MM.1S (cell line): Measurements from ENCODE around the gene ACKR3.

Experiments
- DNase-seq: peaks from one replicate; pipeline ENCODE4 v3.0.0-alpha.2; 2015
- H2AFZ ChIP-seq: fragments of 300-600 bp; sonication (generic); 2 replicates; pipeline ENCODE4 v1.6.0; 2016; ENCODE audit warnings: antibody characterized with exemption, low read length
- H3F3A ChIP-seq: fragments of 300-600 bp; sonication (generic); 2 replicates; pipeline ENCODE4 v1.6.1; 2016; ENCODE audit warnings: mild to moderate bottlenecking, antibody characterized with exemption, low read length, moderate library complexity, mixed read lengths; ENCODE audit not compliant: insufficient read depth
- H3K27ac ChIP-seq: fragments of 300-600 bp; sonication (generic); 2 replicates; pipeline ENCODE4 v1.5.1; 2016; ENCODE audit warnings: mild to moderate bottlenecking, low read length
- H3K27me3 ChIP-seq: fragments of 300-600 bp; sonication (generic); replicated peaks from 2 replicates; pipeline ENCODE4 v1.6.0; 2016; ENCODE audit warnings: low read length; ENCODE audit not compliant: insufficient read depth
- H3K36me3 ChIP-seq: fragments of 300-600 bp; sonication (generic); replicated peaks from 2 replicates; pipeline ENCODE4 v1.6.1; 2016; ENCODE audit warnings: mild to moderate bottlenecking, low read length, mixed read lengths; ENCODE audit not compliant: insufficient read depth
- H3K4me1 ChIP-seq: fragments of 300-600 bp; sonication (generic); 2 replicates; pipeline ENCODE4 v1.6.1; 2016; ENCODE audit warnings: low read length, mixed read lengths
- H3K4me2 ChIP-seq: fragments of 300-600 bp; sonication (generic); 2 replicates; pipeline ENCODE4 v1.6.0; 2016; ENCODE audit warnings: low read depth, low read length
- H3K4me3 ChIP-seq: fragments of 300-600 bp; sonication (generic); 2 replicates; pipeline ENCODE4 v1.5.1; 2016; ENCODE audit warnings: low read length, mixed read lengths
- H3K79me2 ChIP-seq: fragments of 300-600 bp; sonication (generic); 2 replicates; pipeline ENCODE4 v1.6.1; 2016; ENCODE audit warnings: mixed run types, low read length, mixed read lengths
- H3K9ac ChIP-seq: fragments of 300-600 bp; sonication (generic); 2 replicates; pipeline ENCODE4 v1.6.1; 2016; ENCODE audit warnings: low read length, mixed read lengths
- H3K9me2 ChIP-seq: fragments of 300-600 bp; sonication (generic); replicated peaks from 2 replicates; pipeline ENCODE4 v1.6.1; 2016; ENCODE audit warnings: mild to moderate bottlenecking, low read length, mixed read lengths; ENCODE audit not compliant: insufficient read depth
- H3K9me3 ChIP-seq: fragments of 300-600 bp; sonication (generic); replicated peaks from 2 replicates; pipeline ENCODE4 v1.6.1; 2016; ENCODE audit warnings: mild to moderate bottlenecking, low read length, mixed read lengths; ENCODE audit not compliant: insufficient read depth
- H4K20me1 ChIP-seq: fragments of 300-600 bp; sonication (generic); 2 replicates; pipeline ENCODE4 v1.6.1; 2016; ENCODE audit warnings: mild to moderate bottlenecking, low read length, moderate library complexity, mixed read lengths; ENCODE audit not compliant: insufficient read depth
- EZH2 ChIP-seq: fragments of 300-600 bp; sonication (generic); optimal IDR thresholded peaks from 2 replicates; pipeline ENCODE3; 2017; ENCODE audit warnings: low read depth, mild to moderate bottlenecking, antibody characterized with exemption, low read length, mixed read lengths
- EZH2phosphoT487 ChIP-seq: fragments of 300-600 bp; sonication (generic); IDR thresholded peaks from 2 replicates; pipeline ENCODE4 v1.6.1; 2018; ENCODE audit warnings: antibody characterized with exemption, low read length
- TF ChIP-seq, protein P1 (sequence below): fragments of 300-600 bp; sonication (generic); IDR thresholded peaks from 2 replicates; pipeline ENCODE4 v1.5.1; 2016; ENCODE audit warnings: antibody characterized with exemption, low read length, mixed read lengths

ACKR3 gene

DNA sequence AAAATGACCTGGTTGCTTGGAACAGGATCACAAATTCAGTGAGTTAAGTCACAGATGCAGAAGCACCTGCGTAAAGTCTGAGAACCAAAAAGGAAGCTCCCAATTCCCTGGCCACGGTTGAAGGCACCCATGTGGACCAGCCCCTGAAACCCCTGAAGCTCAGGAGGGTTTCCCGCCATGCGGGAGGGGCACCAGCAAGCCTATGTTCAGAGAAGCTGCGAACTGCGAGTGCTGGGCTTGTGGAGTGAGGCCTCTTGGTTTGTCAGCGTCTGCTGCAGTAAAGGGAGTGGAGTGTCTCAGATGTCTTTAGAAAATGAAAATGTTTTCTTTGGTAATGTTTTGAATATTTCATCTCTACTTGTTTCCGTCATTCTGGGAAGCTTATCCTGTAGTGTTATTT lies 16.1 kb upstream of the ACKR3 start:
- Histone ChIP-seq H2AFZ (no peak overlapping the region), H3K27me3 (no peaks in the 10 kb centered on the region), H3K36me3 (no peaks in the 10 kb centered on the region), H3F3A (no peaks in the 10 kb centered on the region; the same call in 1 of the 2 replicates), H3K9me2 (no peaks in the 10 kb centered on the region), H3K4me1 (peaks cover 18% of the 10 kb centered on the region; the same call in 1 of the 2 replicates), H3K9ac (no peak overlapping the region), H3K4me3 (no peak overlapping the region), H3K9me3 (no peaks in the 10 kb centered on the region), H3K4me2 (no peak overlapping the region), H4K20me1 (no peaks in the 10 kb centered on the region), H3K79me2 (no peaks in the 10 kb centered on the region), H3K27ac (no peak overlapping the region)
- no peak for DNase-seq
- TF ChIP-seq, protein P1, sequence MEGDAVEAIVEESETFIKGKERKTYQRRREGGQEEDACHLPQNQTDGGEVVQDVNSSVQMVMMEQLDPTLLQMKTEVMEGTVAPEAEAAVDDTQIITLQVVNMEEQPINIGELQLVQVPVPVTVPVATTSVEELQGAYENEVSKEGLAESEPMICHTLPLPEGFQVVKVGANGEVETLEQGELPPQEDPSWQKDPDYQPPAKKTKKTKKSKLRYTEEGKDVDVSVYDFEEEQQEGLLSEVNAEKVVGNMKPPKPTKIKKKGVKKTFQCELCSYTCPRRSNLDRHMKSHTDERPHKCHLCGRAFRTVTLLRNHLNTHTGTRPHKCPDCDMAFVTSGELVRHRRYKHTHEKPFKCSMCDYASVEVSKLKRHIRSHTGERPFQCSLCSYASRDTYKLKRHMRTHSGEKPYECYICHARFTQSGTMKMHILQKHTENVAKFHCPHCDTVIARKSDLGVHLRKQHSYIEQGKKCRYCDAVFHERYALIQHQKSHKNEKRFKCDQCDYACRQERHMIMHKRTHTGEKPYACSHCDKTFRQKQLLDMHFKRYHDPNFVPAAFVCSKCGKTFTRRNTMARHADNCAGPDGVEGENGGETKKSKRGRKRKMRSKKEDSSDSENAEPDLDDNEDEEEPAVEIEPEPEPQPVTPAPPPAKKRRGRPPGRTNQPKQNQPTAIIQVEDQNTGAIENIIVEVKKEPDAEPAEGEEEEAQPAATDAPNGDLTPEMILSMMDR: no peak
- TF ChIP-seq EZH2phosphoT487 (no peak), EZH2 (no peak)

DNA sequence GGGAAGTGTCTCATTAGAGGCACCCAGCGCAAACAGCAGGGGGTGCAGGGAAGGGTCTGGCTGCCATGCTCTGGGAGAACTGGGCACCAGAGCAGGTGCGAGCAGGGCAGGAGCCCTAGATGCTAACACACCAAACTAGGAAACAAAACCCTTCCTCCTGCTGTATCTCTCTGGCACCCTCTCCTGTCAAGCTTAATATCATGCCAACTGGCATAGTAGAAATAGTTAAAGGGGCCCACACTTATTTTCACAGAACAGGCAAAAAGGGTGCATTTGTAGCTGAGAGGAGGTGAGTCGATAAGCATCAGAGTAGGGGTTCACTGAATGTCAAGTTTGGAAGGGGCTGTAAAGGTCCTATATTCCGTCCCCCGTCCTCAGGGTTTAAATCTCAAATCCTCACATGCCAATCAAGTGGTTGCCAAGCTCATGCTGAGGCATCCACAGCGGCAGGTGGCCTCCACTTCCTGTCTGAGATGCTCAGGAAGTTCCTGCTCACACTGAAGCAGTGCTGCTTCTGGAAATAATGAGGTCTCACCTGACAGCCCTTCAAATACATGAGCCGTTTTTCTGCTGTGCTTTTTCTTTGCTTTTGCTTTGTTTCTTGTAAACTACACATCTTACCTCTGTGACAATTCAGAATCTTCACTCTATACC lies 14.9 kb upstream of the ACKR3 start:
- Histone ChIP-seq H2AFZ (peak overlapping the region; percentile 42; the same call in 1 of the 2 replicates), H3K36me3 (no peaks in the 10 kb centered on the region), H3K9me2 (no peaks in the 10 kb centered on the region), H3K27me3 (no peaks in the 10 kb centered on the region), H3F3A (no peaks in the 10 kb centered on the region; the same call in 1 of the 2 replicates), H3K4me2 (peak overlapping the region; percentile 16; the same call in 1 of the 2 replicates), H4K20me1 (no peaks in the 10 kb centered on the region), H3K9me3 (no peaks in the 10 kb centered on the region), H3K9ac (no peak overlapping the region), H3K27ac (no peak overlapping the region), H3K4me1 (peaks cover 18% of the 10 kb centered on the region; the same call in 1 of the 2 replicates), H3K79me2 (no peaks in the 10 kb centered on the region), H3K4me3 (no peak overlapping the region; the same call in 1 of the 2 replicates)
- DNase-seq: peak; percentile 51
- no peak for TF ChIP-seq EZH2phosphoT487
- TF ChIP-seq EZH2: no peak
- TF ChIP-seq, protein P1: no peak; the same call in 1 of the 2 replicates

DNA sequence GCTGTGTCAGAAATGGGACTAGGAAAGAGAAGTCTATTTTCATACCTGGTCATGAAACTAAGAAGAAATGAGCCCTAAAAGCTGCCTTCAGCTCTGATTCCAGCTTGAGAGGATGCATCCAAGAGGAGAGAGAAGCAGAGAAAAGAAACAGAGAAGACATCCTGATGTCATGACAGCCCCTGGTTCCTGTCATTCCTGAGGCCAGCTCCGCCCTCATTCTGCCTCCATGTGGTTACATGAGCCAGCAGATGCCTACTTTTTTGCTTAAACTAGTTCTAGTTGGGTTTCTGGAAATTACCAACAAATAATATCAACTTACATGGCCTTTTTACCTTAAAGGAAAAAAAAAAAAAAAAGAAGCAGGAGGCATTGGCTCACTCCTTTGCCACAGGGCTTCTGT lies 14.1 kb upstream of the ACKR3 start:
- Histone ChIP-seq H3K4me3 (no peak overlapping the region), H3K27me3 (no peaks in the 10 kb centered on the region), H3K9me3 (no peaks in the 10 kb centered on the region), H3K9ac (no peak overlapping the region), H4K20me1 (no peaks in the 10 kb centered on the region), H3K4me2 (no peak overlapping the region; the same call in 1 of the 2 replicates), H3K27ac (no peak overlapping the region), H3K79me2 (no peaks in the 10 kb centered on the region), H3F3A (no peaks in the 10 kb centered on the region; the same call in 1 of the 2 replicates), H3K36me3 (no peaks in the 10 kb centered on the region), H3K9me2 (no peaks in the 10 kb centered on the region), H3K4me1 (peaks cover 15% of the 10 kb centered on the region; the same call in 1 of the 2 replicates), H2AFZ (peak overlapping the region; percentile 42; the same call in 1 of the 2 replicates)
- TF ChIP-seq EZH2: no peak
- TF ChIP-seq, protein P1: no peak
- TF ChIP-seq EZH2phosphoT487: no peak
- DNase-seq: no peak
